Measurements from ENCODE around the gene ETFA. TPM values are rescaled to one million over a fixed set of nuclear protein-coding genes. Genes with fewer than 3 reads are reported as not detected.

ETFA gene
- total RNA-seq, 1 donor from 2014 or later = 511 TPM

- H3K4me3 ChIP-seq = no peak overlapping the region
- TF ChIP-seq, protein P1, sequence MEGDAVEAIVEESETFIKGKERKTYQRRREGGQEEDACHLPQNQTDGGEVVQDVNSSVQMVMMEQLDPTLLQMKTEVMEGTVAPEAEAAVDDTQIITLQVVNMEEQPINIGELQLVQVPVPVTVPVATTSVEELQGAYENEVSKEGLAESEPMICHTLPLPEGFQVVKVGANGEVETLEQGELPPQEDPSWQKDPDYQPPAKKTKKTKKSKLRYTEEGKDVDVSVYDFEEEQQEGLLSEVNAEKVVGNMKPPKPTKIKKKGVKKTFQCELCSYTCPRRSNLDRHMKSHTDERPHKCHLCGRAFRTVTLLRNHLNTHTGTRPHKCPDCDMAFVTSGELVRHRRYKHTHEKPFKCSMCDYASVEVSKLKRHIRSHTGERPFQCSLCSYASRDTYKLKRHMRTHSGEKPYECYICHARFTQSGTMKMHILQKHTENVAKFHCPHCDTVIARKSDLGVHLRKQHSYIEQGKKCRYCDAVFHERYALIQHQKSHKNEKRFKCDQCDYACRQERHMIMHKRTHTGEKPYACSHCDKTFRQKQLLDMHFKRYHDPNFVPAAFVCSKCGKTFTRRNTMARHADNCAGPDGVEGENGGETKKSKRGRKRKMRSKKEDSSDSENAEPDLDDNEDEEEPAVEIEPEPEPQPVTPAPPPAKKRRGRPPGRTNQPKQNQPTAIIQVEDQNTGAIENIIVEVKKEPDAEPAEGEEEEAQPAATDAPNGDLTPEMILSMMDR (IDR thresholded peaks at IDR 0.05; ENCODE audit: borderline replicate concordance) = peak; percentile 46
- no peaks in the 10 kb centered on the region for H3K36me3 ChIP-seq
- H3K9me3 ChIP-seq (replicated peaks) = no peaks in the 10 kb centered on the region
- intact Hi-C loops (cut with micrococcal nuclease) = no loop called here
- peaks cover 4% of the 10 kb centered on the region for H3K4me1 ChIP-seq
- H3K27me3 ChIP-seq (ENCODE audit: low read depth) = peaks cover 48% of the 10 kb centered on the region
- no peak overlapping the region for H3K27ac ChIP-seq (replicated peaks)
- DNase-seq = no peak
These were observed 125.6 kb downstream of the ETFA start for GRCh38 chr15:76185716-76186115.

DNA sequence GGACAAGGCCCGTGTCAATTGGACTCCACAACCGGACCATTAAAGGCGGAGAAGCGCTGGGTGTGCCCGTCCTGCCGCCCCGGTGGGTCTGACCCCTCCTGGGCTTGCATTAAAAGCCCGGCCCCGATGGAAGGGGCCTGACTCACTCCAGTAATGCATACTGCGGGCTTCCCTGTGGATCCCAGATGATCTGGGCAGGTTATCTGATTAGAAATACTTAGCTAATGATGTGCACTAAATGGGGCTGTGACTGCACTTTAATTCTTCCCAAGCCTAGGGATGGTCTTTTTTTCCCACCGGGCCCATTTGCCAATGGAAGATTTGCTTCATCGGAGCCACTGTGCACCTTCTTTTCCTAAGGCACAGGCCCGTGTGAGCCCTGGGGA lies 126.6 kb downstream of the ETFA start:
- no peaks in the 10 kb centered on the region for H3K36me3 ChIP-seq
- intact Hi-C loops (cut with micrococcal nuclease) = no loop called here
- no peak overlapping the region for H3K4me3 ChIP-seq
- peaks cover 39% of the 10 kb centered on the region for H3K27me3 ChIP-seq (ENCODE audit: low read depth)
- TF ChIP-seq, protein P1 (IDR thresholded peaks at IDR 0.05; ENCODE audit: borderline replicate concordance) = no peak
- H3K9me3 ChIP-seq (replicated peaks) = no peaks in the 10 kb centered on the region
- H3K27ac ChIP-seq (replicated peaks) = no peak overlapping the region
- no peak for DNase-seq
- no peaks in the 10 kb centered on the region for H3K4me1 ChIP-seq

- H3K4me3 ChIP-seq = no peak overlapping the region
- DNase-seq = no peak
- no peaks in the 10 kb centered on the region for H3K36me3 ChIP-seq
- H3K27ac ChIP-seq (replicated peaks) = no peak overlapping the region
- no peaks in the 10 kb centered on the region for H3K4me1 ChIP-seq
- TF ChIP-seq, protein P1 (IDR thresholded peaks at IDR 0.05; ENCODE audit: borderline replicate concordance) = no peak
- H3K9me3 ChIP-seq (replicated peaks) = no peaks in the 10 kb centered on the region
- intact Hi-C loops (cut with micrococcal nuclease) = no loop called here
- peaks cover 34% of the 10 kb centered on the region for H3K27me3 ChIP-seq (ENCODE audit: low read depth)
These were observed 127.2 kb downstream of the ETFA start for GRCh38 chr15:76183930-76184649.

GRCh38 chr15:76181705-76182107 lies 129.6 kb downstream of the ETFA start:
- Histone ChIP-seq H3K4me1 (peaks cover 21% of the 10 kb centered on the region), H3K27me3 (ENCODE audit: low read depth) (peaks cover 19% of the 10 kb centered on the region)
- intact Hi-C loops (cut with micrococcal nuclease) = no loop called here

DNA sequence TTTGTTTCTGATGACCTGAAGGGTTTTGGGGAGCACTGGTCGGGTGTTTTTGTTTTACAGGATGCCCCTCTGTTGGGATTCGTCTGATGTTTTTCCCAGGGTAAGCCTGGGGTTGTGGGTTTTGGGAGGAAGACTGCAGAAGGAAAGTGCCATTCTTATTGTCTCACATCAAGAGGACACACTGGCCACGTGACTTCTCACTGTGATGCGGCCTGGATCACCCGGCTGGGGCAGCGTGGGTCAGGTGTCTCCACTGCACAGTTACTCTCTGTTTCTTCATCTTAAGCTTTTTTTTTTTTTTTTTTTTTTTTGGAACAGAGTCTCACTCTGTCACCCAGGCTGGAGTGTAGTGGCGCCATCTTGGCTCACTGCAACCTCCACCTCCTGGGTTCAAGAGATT lies 130.9 kb downstream of the ETFA start:
- H3K9me3 ChIP-seq (replicated peaks) = peaks cover under 1% of the 10 kb centered on the region
- H3K27me3 ChIP-seq (ENCODE audit: low read depth) = peaks cover 23% of the 10 kb centered on the region
- H3K27ac ChIP-seq (replicated peaks) = no peak overlapping the region
- no peak for DNase-seq
- intact Hi-C loops (cut with micrococcal nuclease) = no loop called here
- no peak overlapping the region for H3K4me3 ChIP-seq
- peaks cover 23% of the 10 kb centered on the region for H3K4me1 ChIP-seq
- H3K36me3 ChIP-seq = no peaks in the 10 kb centered on the region
- TF ChIP-seq, protein P1 (IDR thresholded peaks at IDR 0.05; ENCODE audit: borderline replicate concordance) = no peak

More at GRCh38 chr15:76181705-76182107, 129.6 kb downstream of the ETFA start:
- H3K36me3 ChIP-seq = no peaks in the 10 kb centered on the region
- no peak overlapping the region for H3K27ac ChIP-seq (replicated peaks)
- TF ChIP-seq, protein P1 (IDR thresholded peaks at IDR 0.05; ENCODE audit: borderline replicate concordance) = no peak
- no peak overlapping the region for H3K4me3 ChIP-seq
- no peaks in the 10 kb centered on the region for H3K9me3 ChIP-seq (replicated peaks)
- no peak for DNase-seq

Measured in left ventricle myocardium inferior (tissue), 1 donor.